ENCODE results near the gene PDE9A. TPM values are rescaled to one million over a fixed set of nuclear protein-coding genes. Genes with fewer than 3 reads are reported as not detected.

PDE9A gene
- total and polyA plus RNA-seq, 4 experiments from 2014 or later: 2.2 to 9.2 (median 5.3) TPM

DNA sequence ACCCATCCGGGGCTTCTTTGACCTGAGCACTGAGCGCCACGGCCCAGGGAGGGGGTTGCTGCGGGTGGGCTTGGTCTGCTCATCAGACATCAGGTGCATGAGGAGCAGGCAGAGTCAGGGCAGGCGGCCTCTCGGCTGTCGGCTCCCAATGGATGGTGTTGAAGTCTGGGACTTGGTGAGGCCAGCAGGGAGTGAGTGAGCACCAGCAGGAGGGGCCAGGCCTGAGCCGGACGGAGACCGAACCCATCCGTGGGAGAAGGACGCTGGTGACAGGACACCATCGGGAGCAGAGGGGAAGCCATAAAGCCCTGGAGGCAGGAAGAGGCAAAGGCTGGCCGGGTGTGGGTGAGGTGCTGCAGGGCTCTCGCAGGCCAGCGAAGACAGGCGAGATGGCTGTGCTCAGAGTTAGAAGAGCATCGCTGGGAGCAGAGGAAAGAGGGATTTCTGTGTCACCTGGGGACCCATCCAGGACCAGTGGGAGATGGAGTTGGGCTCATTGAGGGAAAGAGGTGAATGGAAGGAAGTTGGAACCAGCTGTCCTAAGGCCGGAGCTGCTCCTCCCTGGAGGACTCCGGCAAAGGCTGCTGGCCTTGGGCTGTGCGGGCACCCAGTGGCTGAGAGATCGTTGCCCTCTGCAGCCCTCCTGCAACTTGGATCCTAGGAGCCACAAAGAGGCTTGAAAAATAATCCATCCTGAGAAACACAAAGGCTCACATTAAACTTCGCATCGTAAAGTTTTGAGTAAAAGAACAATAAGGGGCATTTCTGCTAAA, 49.9 kb downstream of the PDE9A start:
- H3K4me3 Mint-ChIP-seq: no peak overlapping the region
- ChIA-PET CTCF (ENCODE audit: partially characterized antibody) (interaction anchor here (0.6 kb wide), 1 partner anchor 95 kb away, joined by 4 read pairs; no protein-coding TSS in a partner anchor), POLR2A (ENCODE audit: partially characterized antibody) (no interaction called here)
- H3K27me3 Mint-ChIP-seq: peaks cover 0 to 2% of the 10 kb centered on the region in 2 donors
- H3K4me1 Mint-ChIP-seq: peaks cover 0 to 2% (median 0%) of the 10 kb centered on the region in 4 donors
- no peak overlapping the region for H3K4me3 ChIP-seq (ENCODE audit: low read length in 2 of 2)
- no peak for DNase-seq
- intact Hi-C loops (cut with micrococcal nuclease): no loop called here
- H3K27ac Mint-ChIP-seq: peak overlapping the region in 1 of 7 donors; percentile 66
- H3K36me3 Mint-ChIP-seq: no peaks in the 10 kb centered on the region
- H3K9me3 Mint-ChIP-seq: no peaks in the 10 kb centered on the region
- no peaks in the 10 kb centered on the region for H3K4me1 ChIP-seq (ENCODE audit: insufficient read depth, low read length)
- H3K27ac ChIP-seq (ENCODE audit: low read depth, low read length): no peak overlapping the region
- no peaks in the 10 kb centered on the region for H3K9me3 ChIP-seq (ENCODE audit: control insufficient read depth in 1 of 2, low read length in 2 of 2)
- no peaks in the 10 kb centered on the region for H3K27me3 ChIP-seq (ENCODE audit: insufficient read depth, low read length)
- no peaks in the 10 kb centered on the region for H3K36me3 ChIP-seq (ENCODE audit: insufficient read depth, low read length)

GRCh38 chr21:42703965-42704364, 50.5 kb downstream of the PDE9A start:
- no peaks in the 10 kb centered on the region for H3K36me3 ChIP-seq (ENCODE audit: insufficient read depth, low read length)
- H3K27ac Mint-ChIP-seq: no peak overlapping the region
- peaks cover 0 to 3% of the 10 kb centered on the region in 2 donors for H3K27me3 Mint-ChIP-seq
- no peaks in the 10 kb centered on the region for H3K9me3 ChIP-seq (ENCODE audit: control insufficient read depth in 1 of 2, low read length in 2 of 2)
- peaks cover 0 to 2% (median 0%) of the 10 kb centered on the region in 4 donors for H3K4me1 Mint-ChIP-seq
- no peak overlapping the region for H3K27ac ChIP-seq (ENCODE audit: low read depth, low read length)
- intact Hi-C loops (cut with micrococcal nuclease): no loop called here
- DNase-seq: no peak
- ChIA-PET CTCF (ENCODE audit: partially characterized antibody) (interaction anchor here (0.6 kb wide), 1 partner anchor 95 kb away, joined by 4 read pairs; no protein-coding TSS in a partner anchor), POLR2A (ENCODE audit: partially characterized antibody) (no interaction called here)
- no peak overlapping the region for H3K4me3 Mint-ChIP-seq
- no peaks in the 10 kb centered on the region for H3K4me1 ChIP-seq (ENCODE audit: insufficient read depth, low read length)
- no peaks in the 10 kb centered on the region for H3K36me3 Mint-ChIP-seq
- no peaks in the 10 kb centered on the region for H3K27me3 ChIP-seq (ENCODE audit: insufficient read depth, low read length)
- H3K9me3 Mint-ChIP-seq: peaks cover 0 to 2% (median 0%) of the 10 kb centered on the region in 8 donors
- no peak overlapping the region for H3K4me3 ChIP-seq (ENCODE audit: low read length in 2 of 2)

- no peak for DNase-seq
- Mint-ChIP-seq H3K27me3 (peaks cover 0 to 4% of the 10 kb centered on the region in 2 donors), H3K27ac (no peak overlapping the region), H3K36me3 (no peaks in the 10 kb centered on the region), H3K9me3 (peaks cover 0 to 2% (median 0%) of the 10 kb centered on the region in 8 donors), H3K4me3 (peak overlapping the region in 1 of 8 donors; percentile 11), H3K4me1 (peaks cover 0 to 2% (median 0%) of the 10 kb centered on the region in 4 donors)
- Histone ChIP-seq H3K4me1 (ENCODE audit: insufficient read depth, low read length) (no peaks in the 10 kb centered on the region), H3K4me3 (ENCODE audit: low read length in 2 of 2) (no peak overlapping the region), H3K36me3 (ENCODE audit: insufficient read depth, low read length) (no peaks in the 10 kb centered on the region), H3K9me3 (ENCODE audit: control insufficient read depth in 1 of 2, low read length in 2 of 2) (no peaks in the 10 kb centered on the region), H3K27me3 (ENCODE audit: insufficient read depth, low read length) (no peaks in the 10 kb centered on the region), H3K27ac (ENCODE audit: low read depth, low read length) (no peak overlapping the region)
- CTCF ChIA-PET (ENCODE audit: partially characterized antibody): no interaction called here
- POLR2A ChIA-PET (ENCODE audit: partially characterized antibody): no interaction called here
- intact Hi-C loops (cut with micrococcal nuclease): no loop called here
Measured at GRCh38 chr21:42704861-42705260, 51.4 kb downstream of the PDE9A start.

DNA sequence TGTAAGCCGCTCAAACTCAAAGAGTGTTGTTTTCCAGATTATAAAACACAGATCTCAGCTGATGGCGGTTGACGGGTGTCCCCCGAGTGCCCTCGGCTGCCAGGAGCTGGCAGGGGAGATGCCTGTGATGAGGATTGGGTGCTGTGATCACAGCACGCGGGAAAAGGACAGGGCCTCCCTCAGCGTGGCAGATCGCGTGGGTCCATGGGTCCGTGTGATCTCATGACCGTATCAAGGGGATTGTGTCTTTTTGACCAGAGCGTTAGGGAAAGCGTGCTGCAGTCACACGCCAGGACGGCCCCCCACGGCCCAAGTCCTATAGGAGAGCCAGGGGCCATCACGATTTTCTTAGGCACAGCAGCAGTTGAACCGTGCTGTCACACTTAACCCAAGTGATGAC, 51.9 kb downstream of the PDE9A start:
- no peaks in the 10 kb centered on the region for H3K4me1 ChIP-seq (ENCODE audit: insufficient read depth, low read length)
- Mint-ChIP-seq H3K27ac (no peak overlapping the region), H3K9me3 (peaks cover 0 to 2% (median 0%) of the 10 kb centered on the region in 8 donors), H3K36me3 (no peaks in the 10 kb centered on the region), H3K4me1 (peaks cover 0 to 2% (median 0%) of the 10 kb centered on the region in 4 donors), H3K4me3 (no peak overlapping the region), H3K27me3 (peaks cover 0 to 2% of the 10 kb centered on the region in 2 donors)
- H3K27me3 ChIP-seq (ENCODE audit: insufficient read depth, low read length): no peaks in the 10 kb centered on the region
- ChIA-PET POLR2A (ENCODE audit: partially characterized antibody) (no interaction called here), CTCF (ENCODE audit: partially characterized antibody) (no interaction called here)
- no peak overlapping the region for H3K4me3 ChIP-seq (ENCODE audit: low read length in 2 of 2)
- DNase-seq: no peak
- no peak overlapping the region for H3K27ac ChIP-seq (ENCODE audit: low read depth, low read length)
- intact Hi-C loops (cut with micrococcal nuclease): no loop called here
- no peaks in the 10 kb centered on the region for H3K36me3 ChIP-seq (ENCODE audit: insufficient read depth, low read length)
- no peaks in the 10 kb centered on the region for H3K9me3 ChIP-seq (ENCODE audit: control insufficient read depth in 1 of 2, low read length in 2 of 2)

- POLR2A ChIA-PET (ENCODE audit: partially characterized antibody): no interaction called here
- Histone ChIP-seq H3K4me1 (ENCODE audit: insufficient read depth, low read length) (no peaks in the 10 kb centered on the region), H3K36me3 (ENCODE audit: insufficient read depth, low read length) (no peaks in the 10 kb centered on the region), H3K4me3 (ENCODE audit: low read length in 2 of 2) (no peak overlapping the region), H3K27ac (ENCODE audit: low read depth, low read length) (no peak overlapping the region), H3K9me3 (ENCODE audit: control insufficient read depth in 1 of 2, low read length in 2 of 2) (no peaks in the 10 kb centered on the region), H3K27me3 (ENCODE audit: insufficient read depth, low read length) (no peaks in the 10 kb centered on the region)
- H3K36me3 Mint-ChIP-seq: no peaks in the 10 kb centered on the region
- H3K27me3 Mint-ChIP-seq: peaks cover 0 to 2% of the 10 kb centered on the region in 2 donors
- peaks cover 0 to 2% (median 0%) of the 10 kb centered on the region in 8 donors for H3K9me3 Mint-ChIP-seq
- DNase-seq: no peak
- CTCF ChIA-PET (ENCODE audit: partially characterized antibody): no interaction called here
- no peak overlapping the region for H3K27ac Mint-ChIP-seq
- H3K4me1 Mint-ChIP-seq: peaks cover 0 to 2% (median 0%) of the 10 kb centered on the region in 4 donors
- intact Hi-C loops (cut with micrococcal nuclease): no loop called here
- H3K4me3 Mint-ChIP-seq: no peak overlapping the region
Measured at GRCh38 chr21:42705746-42706374, 52.4 kb downstream of the PDE9A start.

DNA sequence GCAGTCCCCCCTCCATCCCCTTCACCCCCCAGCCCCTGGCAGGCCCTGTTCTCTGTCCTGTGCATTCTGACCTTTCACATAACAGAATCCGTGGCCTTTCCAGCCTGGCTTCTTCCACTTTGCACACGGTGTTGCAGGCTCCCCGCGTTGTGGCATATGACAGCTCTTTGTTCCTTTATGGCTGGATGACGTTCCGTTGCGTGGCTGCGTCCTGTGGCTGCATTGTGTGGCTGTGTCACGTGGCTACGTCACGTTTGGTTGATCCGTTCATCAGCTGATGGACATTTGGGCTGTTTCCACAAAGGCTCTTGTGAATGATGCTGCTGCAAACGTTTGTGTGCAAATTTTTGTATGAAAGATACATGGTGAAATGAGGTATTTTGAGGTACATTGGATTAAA, 53.3 kb downstream of the PDE9A start:
- Histone ChIP-seq H3K27ac (ENCODE audit: low read depth, low read length) (no peak overlapping the region), H3K4me1 (ENCODE audit: insufficient read depth, low read length) (no peaks in the 10 kb centered on the region), H3K36me3 (ENCODE audit: insufficient read depth, low read length) (no peaks in the 10 kb centered on the region), H3K4me3 (ENCODE audit: low read length in 2 of 2) (no peak overlapping the region), H3K9me3 (ENCODE audit: control insufficient read depth in 1 of 2, low read length in 2 of 2) (no peaks in the 10 kb centered on the region), H3K27me3 (ENCODE audit: insufficient read depth, low read length) (no peaks in the 10 kb centered on the region)
- Mint-ChIP-seq H3K4me3 (no peak overlapping the region), H3K36me3 (no peaks in the 10 kb centered on the region), H3K27me3 (peaks cover 0 to 2% of the 10 kb centered on the region in 2 donors), H3K4me1 (peaks cover 0 to 2% (median 0%) of the 10 kb centered on the region in 4 donors), H3K27ac (no peak overlapping the region), H3K9me3 (peaks cover 0 to 2% (median 0%) of the 10 kb centered on the region in 8 donors)
- DNase-seq: no peak
- ChIA-PET POLR2A (ENCODE audit: partially characterized antibody) (no interaction called here), CTCF (ENCODE audit: partially characterized antibody) (interaction anchor here (1.0 kb wide), 1 partner anchor 111 kb away, joined by 3 read pairs; no protein-coding TSS in a partner anchor)
- intact Hi-C loops (cut with micrococcal nuclease): no loop called here

- H3K4me1 Mint-ChIP-seq: peaks cover 0 to 2% (median 0%) of the 10 kb centered on the region in 4 donors
Measured at GRCh38 chr21:42707207-42707830, 53.9 kb downstream of the PDE9A start.

More at GRCh38 chr21:42707207-42707830, 53.9 kb downstream of the PDE9A start:
- Histone ChIP-seq H3K9me3 (ENCODE audit: control insufficient read depth in 1 of 2, low read length in 2 of 2) (no peaks in the 10 kb centered on the region), H3K27ac (ENCODE audit: low read depth, low read length) (no peak overlapping the region), H3K4me3 (ENCODE audit: low read length in 2 of 2) (no peak overlapping the region), H3K27me3 (ENCODE audit: insufficient read depth, low read length) (no peaks in the 10 kb centered on the region), H3K36me3 (ENCODE audit: insufficient read depth, low read length) (no peaks in the 10 kb centered on the region), H3K4me1 (ENCODE audit: insufficient read depth, low read length) (no peaks in the 10 kb centered on the region)
- Mint-ChIP-seq H3K36me3 (no peaks in the 10 kb centered on the region), H3K4me3 (no peak overlapping the region), H3K27me3 (peaks cover 0 to 2% of the 10 kb centered on the region in 2 donors), H3K9me3 (peaks cover 0 to 2% (median 0%) of the 10 kb centered on the region in 8 donors), H3K27ac (peak overlapping the region in 1 of 7 donors; percentile 13)
- no peak for DNase-seq
- ChIA-PET POLR2A (ENCODE audit: partially characterized antibody) (no interaction called here), CTCF (ENCODE audit: partially characterized antibody) (interaction anchor here (1.0 kb wide), 1 partner anchor 111 kb away, joined by 3 read pairs; no protein-coding TSS in a partner anchor)
- intact Hi-C loops (cut with micrococcal nuclease): no loop called here
